ENCODE measurements around the gene CELF2.

CELF2 gene

DNA sequence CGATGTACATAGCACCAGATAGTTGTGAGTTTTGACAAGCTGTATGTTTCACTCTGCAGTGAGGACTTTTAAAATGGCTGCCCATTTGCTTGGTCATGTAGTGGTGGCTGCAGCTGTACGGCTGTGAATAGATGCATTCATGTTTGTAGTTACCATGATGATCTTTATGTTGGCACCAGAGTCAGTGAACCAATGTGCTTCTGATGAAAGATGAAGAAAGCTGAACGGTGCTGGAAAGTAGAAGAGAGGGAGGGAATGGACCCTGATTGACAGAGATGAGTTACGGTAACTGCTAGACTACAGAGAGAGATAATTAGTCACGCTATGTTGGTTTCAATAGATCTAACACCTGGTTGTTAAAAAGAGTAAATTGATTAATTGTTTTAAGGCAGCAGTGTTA, 256.8 kb downstream of the CELF2 start:
- DNase-seq (ENCODE audit: low spot score): no peak

GRCh38 chr10:11275651-11276050, 258.0 kb downstream of the CELF2 start:
- DNase-seq (ENCODE audit: low spot score): no peak

GRCh38 chr10:11276449-11276990, 258.8 kb downstream of the CELF2 start:
- no peak for DNase-seq (ENCODE audit: low spot score)

DNA sequence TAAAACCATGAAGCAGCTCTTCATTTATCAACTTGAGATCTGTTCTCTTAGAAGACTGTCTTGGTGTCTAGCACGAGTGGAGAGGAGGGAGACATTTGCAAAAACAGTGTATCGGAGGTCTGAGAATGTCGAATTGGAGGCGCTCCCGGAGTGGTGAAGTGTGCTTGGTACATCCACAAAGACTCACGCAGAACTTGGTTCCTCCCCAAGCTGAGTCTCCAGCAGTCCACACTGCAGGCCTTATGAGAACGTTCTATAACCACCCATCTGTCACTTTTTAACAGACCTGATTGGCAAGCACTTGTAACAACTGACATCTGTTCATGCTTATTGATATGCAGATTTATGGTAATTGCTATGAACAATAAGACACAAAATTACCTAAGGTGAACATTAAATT, 261.6 kb downstream of the CELF2 start:
- no peak for DNase-seq (ENCODE audit: low spot score)

DNA sequence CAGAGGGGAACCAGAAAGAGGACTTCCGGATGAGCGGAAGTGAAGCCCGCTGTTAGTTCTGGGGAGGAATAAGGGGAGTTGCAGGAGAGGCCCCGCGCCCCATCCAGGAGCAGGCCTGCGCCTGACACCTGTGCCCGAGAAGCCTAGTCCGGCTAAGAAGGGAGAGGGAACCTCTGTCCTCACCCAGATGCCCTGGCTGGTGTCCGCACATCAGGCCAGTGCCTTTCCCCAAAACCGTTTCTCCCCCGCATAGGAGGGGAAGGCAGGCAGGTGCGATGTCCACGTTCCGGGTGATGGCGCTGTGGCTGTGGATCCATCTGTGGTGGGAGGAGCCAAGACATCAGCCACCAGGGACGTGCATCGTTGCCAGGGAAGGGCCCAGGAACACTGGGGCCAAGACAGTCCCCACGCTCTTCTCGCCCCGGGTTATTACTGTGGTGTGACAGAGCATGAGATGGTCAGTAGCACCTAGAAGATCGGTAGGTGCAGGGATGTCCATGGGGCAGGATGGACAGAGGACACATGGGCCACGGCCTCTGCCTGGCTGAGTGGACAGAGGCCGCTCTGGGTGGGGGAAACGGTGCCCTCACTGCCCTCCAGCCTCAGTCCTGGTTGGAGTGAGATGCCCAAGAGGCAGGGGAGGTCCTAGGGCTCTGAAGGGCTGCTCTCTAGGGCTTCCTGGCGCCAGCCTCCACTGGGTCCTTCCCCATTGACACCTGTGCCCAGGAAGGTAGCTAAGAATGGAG, 262.7 kb downstream of the CELF2 start:
- no peak for DNase-seq (ENCODE audit: low spot score)

GRCh38 chr10:11282156-11282555, 264.5 kb downstream of the CELF2 start:
- DNase-seq (ENCODE audit: low spot score): no peak

- DNase-seq (ENCODE audit: low spot score): no peak
Measured at GRCh38 chr10:11282661-11283060, 265.0 kb downstream of the CELF2 start.

GRCh38 chr10:11284291-11285085, 266.8 kb downstream of the CELF2 start:
- no peak for DNase-seq (ENCODE audit: low spot score)

- no peak for DNase-seq (ENCODE audit: low spot score)
Measured at GRCh38 chr10:11285171-11285570, 267.5 kb downstream of the CELF2 start.

DNA sequence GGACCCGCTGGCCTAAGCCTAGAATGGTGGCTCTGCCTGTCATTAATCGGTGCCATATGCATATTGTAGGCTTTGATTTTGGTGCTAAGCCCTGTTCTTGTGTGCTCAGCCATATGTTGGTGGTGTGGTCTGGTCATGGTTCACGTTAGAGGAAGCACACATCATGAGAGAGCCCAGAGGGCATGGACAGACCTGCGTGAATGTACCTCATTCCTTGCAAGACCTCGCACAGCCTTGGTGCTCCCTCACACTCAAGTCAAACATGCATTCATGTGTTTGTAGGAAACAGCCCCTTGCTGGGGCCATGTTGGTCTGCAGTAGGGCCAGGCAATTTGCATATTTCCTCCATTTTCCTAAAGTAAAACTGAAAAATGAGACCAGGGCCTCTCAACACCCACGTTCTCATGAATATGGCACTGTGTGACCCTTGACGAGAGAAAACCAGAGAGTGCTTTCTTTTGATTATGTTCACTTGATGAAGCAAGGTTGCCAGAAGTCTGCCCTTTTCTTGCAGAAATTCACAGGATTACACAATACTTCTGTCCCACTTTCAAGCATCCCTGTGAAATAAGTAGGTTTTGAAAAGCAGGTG, 268.7 kb downstream of the CELF2 start:
- DNase-seq (ENCODE audit: low spot score): no peak

DNA sequence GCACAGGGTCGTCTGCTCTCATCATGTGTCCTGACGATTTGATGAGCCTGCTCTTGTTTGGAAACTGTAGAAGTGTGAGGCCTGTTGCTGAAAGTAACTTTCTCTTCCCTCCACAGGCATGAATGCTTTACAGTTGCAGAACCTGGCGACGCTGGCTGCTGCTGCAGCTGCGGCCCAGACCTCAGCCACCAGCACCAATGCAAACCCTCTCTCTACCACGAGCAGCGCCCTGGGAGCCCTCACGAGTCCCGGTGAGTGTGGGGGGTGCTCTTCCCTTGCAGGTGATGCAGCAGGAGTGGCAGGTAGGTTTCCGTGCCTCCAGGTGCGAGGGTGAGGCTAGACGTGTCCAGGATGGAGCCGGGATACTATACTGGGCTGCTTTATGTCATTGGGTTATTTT, 270.6 kb downstream of the CELF2 start:
- DNase-seq (ENCODE audit: low spot score): no peak

DNA sequence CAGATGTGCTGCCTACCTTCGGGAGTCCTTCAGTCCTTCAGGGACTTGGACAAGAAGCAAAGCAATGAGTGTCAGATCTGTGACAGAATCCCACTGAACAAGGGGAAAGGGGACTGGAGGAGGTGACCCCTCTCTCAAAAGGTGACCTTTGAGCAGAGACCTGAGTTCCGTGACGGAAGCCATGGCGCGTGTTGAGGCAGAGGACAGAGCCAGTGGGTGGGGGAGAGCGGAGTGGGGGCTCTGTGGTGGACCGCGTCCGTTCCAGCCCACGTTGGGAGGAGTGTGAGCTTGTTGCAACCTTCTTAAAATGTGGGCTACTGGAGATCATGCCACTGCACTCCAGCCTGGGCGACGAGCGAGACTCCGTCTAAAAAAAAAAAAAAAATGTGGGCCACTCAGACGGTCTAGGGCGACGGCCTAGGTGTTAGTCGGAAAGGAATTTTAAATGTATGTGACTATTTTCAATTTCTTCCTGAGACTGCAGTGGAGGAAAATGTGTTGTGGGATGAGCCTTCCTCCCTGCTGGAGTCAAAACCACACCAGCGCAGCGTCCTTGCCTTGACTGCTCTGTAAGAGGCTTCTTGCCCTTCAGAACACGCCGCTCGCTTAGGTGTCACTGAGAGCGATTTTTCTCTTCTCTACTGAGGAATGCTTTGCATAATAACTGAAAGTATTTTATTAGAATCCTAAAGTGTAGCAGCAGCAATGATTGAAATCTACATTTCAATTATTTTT, 272.7 kb downstream of the CELF2 start:
- no peak for DNase-seq (ENCODE audit: low spot score)

DNA sequence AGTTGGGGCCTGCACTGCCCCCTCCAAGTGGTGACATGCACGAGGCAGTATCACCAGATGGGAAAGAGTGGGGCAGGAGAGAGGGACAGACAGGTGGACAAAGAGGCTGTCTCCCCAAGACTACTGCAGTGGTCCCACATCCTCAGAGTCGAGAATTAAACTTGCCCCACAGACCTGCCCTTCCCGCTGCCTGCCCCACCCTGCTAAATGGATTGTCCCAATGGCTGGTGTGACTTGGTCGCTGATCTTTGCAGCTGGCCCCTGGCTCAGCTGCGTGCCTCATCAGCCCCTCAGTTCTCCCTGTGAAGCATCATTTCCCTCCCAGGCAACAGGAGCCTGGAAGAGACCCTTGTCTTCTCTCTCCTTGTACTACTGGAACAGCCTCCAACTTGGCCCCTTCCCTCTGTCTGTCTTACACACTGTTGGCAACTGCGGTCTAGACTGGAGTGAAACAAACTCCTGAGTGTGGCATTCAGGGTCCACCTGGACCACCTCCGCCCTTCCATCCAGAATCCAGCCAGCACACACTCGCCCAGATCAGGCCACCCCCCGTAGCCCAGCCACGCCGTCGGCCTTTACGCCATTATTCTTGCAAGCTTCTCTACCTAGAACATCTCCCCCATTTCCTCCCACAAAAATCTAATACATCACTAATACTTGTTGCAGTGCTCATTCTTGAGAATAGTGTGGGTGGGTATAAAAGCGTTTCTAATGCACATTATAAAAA, 275.1 kb downstream of the CELF2 start:
- DNase-seq (ENCODE audit: low spot score): no peak

DNA sequence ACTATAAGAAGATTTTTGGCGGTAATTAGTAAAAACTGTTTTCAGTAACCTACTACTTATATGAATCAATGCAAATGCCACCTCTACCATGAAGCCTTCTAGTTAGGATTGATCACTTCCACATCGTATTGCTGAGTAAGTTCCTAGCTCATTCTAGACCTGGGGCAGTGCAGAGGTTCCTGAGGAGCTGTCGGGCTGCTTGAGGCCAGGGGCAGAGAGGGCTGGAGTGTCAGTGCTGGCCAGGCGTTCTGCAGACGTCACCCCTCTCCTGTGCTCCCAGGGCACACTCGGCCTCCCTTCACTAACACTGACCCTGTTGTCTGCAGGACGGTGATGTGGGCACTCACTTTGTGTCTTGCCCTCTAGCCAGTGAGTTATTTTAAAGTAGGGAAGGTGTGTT, 275.7 kb downstream of the CELF2 start:
- no peak for DNase-seq (ENCODE audit: low spot score)

DNA sequence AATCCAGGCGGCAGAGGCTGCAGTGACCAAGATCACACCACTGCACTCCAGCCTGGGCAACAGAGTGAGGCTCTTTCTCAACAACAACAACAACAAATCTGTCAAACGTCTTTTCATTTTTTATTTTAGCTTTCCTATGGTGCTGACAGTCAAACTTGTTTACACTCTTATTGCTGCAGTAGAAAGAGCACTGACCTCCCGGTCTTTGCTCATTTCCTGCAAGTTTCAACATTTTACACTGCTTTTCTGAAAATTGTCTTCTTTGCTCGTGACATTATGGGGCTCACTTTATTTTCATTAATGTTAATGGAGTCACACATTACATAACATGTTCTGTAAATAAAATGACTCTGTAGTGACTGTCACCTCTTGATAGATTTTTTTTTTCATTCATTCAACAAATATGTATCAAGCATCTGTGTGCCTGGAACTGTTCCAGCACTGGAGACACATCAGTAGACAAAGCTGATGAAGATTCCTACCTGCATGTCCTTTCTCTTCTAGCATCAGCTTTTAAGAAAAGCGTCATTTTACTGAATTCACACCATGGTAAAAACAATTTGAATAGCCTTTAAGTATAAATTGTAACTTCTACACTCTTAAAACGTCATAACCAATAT, 277.3 kb downstream of the CELF2 start:
- no peak for DNase-seq (ENCODE audit: low spot score)

DNA sequence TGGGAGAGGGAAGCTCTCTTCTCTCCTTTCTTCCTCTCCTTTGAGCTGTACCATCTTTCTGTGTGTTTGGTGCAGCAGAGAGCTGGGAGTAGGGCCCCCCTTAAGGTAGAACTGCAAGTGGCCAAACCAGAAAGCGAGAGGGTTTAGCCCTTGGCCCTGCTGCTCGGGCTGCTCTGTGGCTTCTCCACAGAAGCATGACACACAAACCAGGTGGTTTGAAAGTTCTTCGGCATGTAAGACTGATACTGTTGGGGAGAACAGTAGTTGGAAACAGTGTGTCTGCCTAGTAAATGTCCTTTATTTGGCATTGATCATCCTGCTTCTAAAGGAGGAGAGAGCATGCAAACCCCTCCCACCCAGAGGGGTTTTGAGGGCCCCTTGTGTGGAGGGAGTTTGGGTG, 277.8 kb downstream of the CELF2 start:
- DNase-seq (ENCODE audit: low spot score): no peak

DNA sequence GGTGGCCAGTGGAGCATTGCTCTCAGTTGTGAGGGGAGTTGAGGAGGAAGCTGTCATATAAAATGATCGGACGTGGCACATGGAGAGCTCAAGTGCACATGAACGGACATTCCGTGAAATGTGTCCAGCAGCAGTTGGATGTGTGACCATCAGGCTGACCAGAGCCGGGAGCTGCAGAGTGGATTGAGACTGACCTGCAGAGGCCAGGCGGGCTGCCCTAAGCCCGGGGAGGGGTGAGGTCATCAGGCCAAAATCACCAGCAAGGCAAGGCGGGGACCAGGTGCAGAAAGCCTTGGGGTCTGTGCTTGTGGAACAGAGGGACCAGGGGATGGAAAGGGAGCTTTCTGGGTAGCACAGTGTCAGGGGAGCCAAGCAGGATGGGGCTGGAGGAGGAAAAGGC, 279.5 kb downstream of the CELF2 start:
- no peak for DNase-seq (ENCODE audit: low spot score)

GRCh38 chr10:11298116-11298515, 280.4 kb downstream of the CELF2 start:
- DNase-seq (ENCODE audit: low spot score): no peak

GRCh38 chr10:11299125-11299524, 281.5 kb downstream of the CELF2 start:
- DNase-seq (ENCODE audit: low spot score): no peak

GRCh38 chr10:11300026-11300425, 282.4 kb downstream of the CELF2 start:
- no peak for DNase-seq (ENCODE audit: low spot score)

GRCh38 chr10:11300563-11300962, 282.9 kb downstream of the CELF2 start:
- DNase-seq (ENCODE audit: low spot score): no peak

Data from AG20443 (cell line).